K562 (cell line): Measurements from ENCODE around the gene NUDT22. TPM values are rescaled to one million over a fixed set of nuclear protein-coding genes. Genes with fewer than 3 reads are reported as not detected.

Experiments used
- DDX20 ChIP-seq: fragments of 450-650 bp; IDR thresholded peaks from 2 replicates; pipeline ENCODE4 v1.6.1; 2016; ENCODE audit warnings: missing genetic modification characterization, low read depth, mild to moderate bottlenecking, missing compliant biosample characterization, moderate library complexity
- EHMT2 ChIP-seq: fragments of 450-650 bp; IDR thresholded peaks from 2 replicates; pipeline ENCODE4 v1.6.1; 2018; ENCODE audit warnings: antibody characterized with exemption
- EWSR1 ChIP-seq: fragments of 450-650 bp; IDR thresholded peaks from 2 replicates; pipeline ENCODE4 v1.6.1; 2018; ENCODE audit warnings: borderline replicate concordance, mild to moderate bottlenecking, low read depth, moderate library complexity; ENCODE audit not compliant: partially characterized antibody
- FOXJ2 ChIP-seq: fragments of 200-800 bp; sonication (Bioruptor generic); IDR thresholded peaks from 2 replicates; pipeline ENCODE4 v1.6.1; 2016; ENCODE audit warnings: missing genetic modification characterization, missing compliant biosample characterization
- GABPB2 ChIP-seq: fragments of 250-450 bp; sonication (Bioruptor Pico); conservative IDR thresholded peaks from 2 replicates; pipeline ENCODE4 v1.5.1; 2021; ENCODE audit warnings: mild to moderate bottlenecking
- IFI16 ChIP-seq: fragments of 250-450 bp; sonication (Bioruptor Pico); IDR thresholded peaks from 2 replicates; pipeline ENCODE4 v2.1.2; 2022; ENCODE audit warnings: mild to moderate bottlenecking, inconsistent platforms
- MECOM ChIP-seq: fragments of 250-450 bp; sonication (Bioruptor Pico); IDR thresholded peaks from 2 replicates; pipeline ENCODE4 v1.8.0; 2022; ENCODE audit warnings: inconsistent platforms
- NCOA4 ChIP-seq: fragments of 450-650 bp; IDR thresholded peaks from 2 replicates; pipeline ENCODE4 v1.6.1; 2018; ENCODE audit warnings: mild to moderate bottlenecking; ENCODE audit not compliant: partially characterized antibody
- NR2C2 ChIP-seq, 2 experiments: fragments of 200-800 bp in 1 of 2; sonication (Bioruptor generic) in 1 of 2; sonication (generic) in 1 of 2; formaldehyde crosslinking in 1 of 2; IDR thresholded peaks; 2 replicates each; pipeline versions ENCODE4 v1.6.1 to v1.8.0; 2016 to 2022; ENCODE audit warnings: mild to moderate bottlenecking in 1 of 2, missing compliant biosample characterization in 1 of 2, missing genetic modification characterization in 1 of 2, missing genetic modification reagents in 1 of 2
- PHF20 ChIP-seq: fragments of 450-650 bp; IDR thresholded peaks from 2 replicates; pipeline ENCODE4 v1.6.1; 2018; ENCODE audit not compliant: partially characterized antibody
- RBM39 ChIP-seq: fragments of 200-400 bp; formaldehyde crosslinking; optimal IDR thresholded peaks from 2 replicates; pipeline ENCODE3; 2018; ENCODE audit warnings: low read depth, low read length
- SAFB2 ChIP-seq: fragments of 200-400 bp; formaldehyde crosslinking; IDR thresholded peaks from 2 replicates; pipeline ENCODE4 v1.6.1; 2018; ENCODE audit warnings: borderline replicate concordance, low read length, low read depth, moderate library complexity; ENCODE audit not compliant: severe bottlenecking
- SMARCC2 ChIP-seq: fragments of 450-650 bp; IDR thresholded peaks from 2 replicates; pipeline ENCODE4 v1.6.1; 2017; ENCODE audit warnings: antibody characterized with exemption, moderate library complexity, mild to moderate bottlenecking, low read depth
- SNRNP70 ChIP-seq: fragments of 200-400 bp; formaldehyde crosslinking; optimal IDR thresholded peaks from 2 replicates; pipeline ENCODE3; 2017; ENCODE audit warnings: low read depth, low read length
- SOX6 ChIP-seq: fragments of 450-650 bp; IDR thresholded peaks from 2 replicates; pipeline ENCODE4 v1.6.1; 2014; ENCODE audit warnings: mild to moderate bottlenecking
- SREBF1 ChIP-seq: fragments of 150-350 bp; IDR thresholded peaks from 2 replicates; pipeline ENCODE4 v1.6.1; 2014; ENCODE audit warnings: antibody characterized with exemption, low read depth, low read length, borderline replicate concordance
- SRSF9 ChIP-seq: fragments of 200-400 bp; formaldehyde crosslinking; IDR thresholded peaks from 2 replicates; pipeline ENCODE4 v1.6.1; 2017; ENCODE audit warnings: low read depth, low read length, borderline replicate concordance
- TSHZ1 ChIP-seq: fragments of 250-450 bp; sonication (Bioruptor Pico); IDR thresholded peaks from 2 replicates; pipeline ENCODE4 v1.4.0; 2020; ENCODE audit warnings: mild to moderate bottlenecking, moderate library complexity
- XRCC4 ChIP-seq: IDR thresholded peaks from one replicate; pipeline ENCODE4 v1.6.1; 2011; ENCODE audit not compliant: insufficient read depth, insufficient read length; ENCODE audit errors: extremely low read depth
- ZNF224 ChIP-seq: sonication (generic); formaldehyde crosslinking; IDR thresholded peaks from 2 replicates; pipeline ENCODE4 v1.8.0; 2022; ENCODE audit warnings: mild to moderate bottlenecking, missing genetic modification reagents
- ZNF280B ChIP-seq: fragments of 250-450 bp; sonication (Bioruptor Pico); IDR thresholded peaks from 2 replicates; pipeline ENCODE4 v1.5.1; 2021; ENCODE audit warnings: mild to moderate bottlenecking
- ZNF644 ChIP-seq: fragments of 200-800 bp; sonication (Bioruptor generic); IDR thresholded peaks from 2 replicates; pipeline ENCODE4 v1.6.1; 2016; ENCODE audit warnings: low read depth, missing genetic modification characterization, missing compliant biosample characterization
- polyA plus RNA-seq, 8 experiments: library from polyadenylated mRNA; depleted of rRNA in 4 of 8; stranded (reverse) in 5 of 8; unstranded in 3 of 8; fragments of >200 nt; fragmentation: Nextera tagmentation in 2 of 8; fragmentation: Illumina TruSeq in 1 of 8; extraction: Ambion mirVana in 2 of 8; extraction: Trizol in 1 of 8; gene quantifications; 2 replicates each; pipeline versions ENCODE4 v1.2.1 to v1.2.3, GENCODE V29; 2011 to 2014; ENCODE audit warnings: inconsistent platforms in 1 of 8, missing spikeins in 1 of 8
- total RNA-seq, 7 experiments: library from RNA; depleted of rRNA in 6 of 7; stranded (reverse); fragments of >200 nt in 6 of 7; fragmentation: Illumina TruSeq in 2 of 7; extraction: Trizol in 2 of 7; gene quantifications; 2 replicates each; pipeline versions ENCODE4 v1.2.1 to v1.2.3, GENCODE V29; 2011 to 2021; ENCODE audit warnings: low replicate concordance in 1 of 7

The NUDT22 gene
- total and polyA plus RNA-seq, 9 of the 15 experiments (the other 6 are each of a cell fraction or from before 2014, with no cell fraction given): 6.3 to 92.6 (median 37.4) TPM

GRCh38 chr11:64241491-64242374 lies 15.7 kb downstream of the NUDT22 start (continued):
- TF ChIP-seq TSHZ1: no peak
- TF ChIP-seq ZNF644 (tag): no peak
- TF ChIP-seq SAFB2: no peak
- no peak for TF ChIP-seq RBM39
- no peak for TF ChIP-seq IFI16
- TF ChIP-seq FOXJ2 (tag): no peak
- no peak for TF ChIP-seq GABPB2 (CRISPR knock-in tag)
- peak; percentile 36 for TF ChIP-seq PHF20
- no peak for TF ChIP-seq EHMT2
- 0 out of 2 replicates have a peak, but pooled peaks have one; percentile 32 for TF ChIP-seq NR2C2 (CRISPR knock-in tag; IDR thresholded peaks at IDR 0.05)
- TF ChIP-seq NR2C2 (tag; IDR thresholded peaks at IDR 0.05): no peak
- no peak for TF ChIP-seq SREBF1
- TF ChIP-seq SNRNP70: no peak
- TF ChIP-seq NCOA4: no peak
- TF ChIP-seq ZNF224 (CRISPR knock-in tag): no peak
- peak; percentile 47; the same call in 1 of the 2 replicates for TF ChIP-seq SMARCC2
- TF ChIP-seq SRSF9: no peak
- TF ChIP-seq MECOM (CRISPR knock-in tag): no peak
- TF ChIP-seq EWSR1: no peak
- TF ChIP-seq DDX20: no peak
- TF ChIP-seq XRCC4: no peak
- no peak for TF ChIP-seq SOX6
- TF ChIP-seq ZNF280B (CRISPR knock-in tag): no peak
